Right hindlimb (tissue), 1 donor: Measurements from ENCODE around the gene ARID1B.
"Not testable (repeated sequence)": the region's sequence is repeated elsewhere in the genome, so short reads cannot be mapped to it uniquely, and the experiment has no call there.

Experiments
- DNase-seq: peaks from one replicate; pipeline ENCODE4 v3.0.0-alpha.2; 2018

The ARID1B gene

GRCh38 chr6:156912431-156912830 lies 135.3 kb downstream of the ARID1B start:
- DNase-seq: no peak

- DNase-seq: no peak
These were observed 137.0 kb downstream of the ARID1B start for GRCh38 chr6:156914181-156914580.

- DNase-seq: no peak
These were observed 139.1 kb downstream of the ARID1B start for GRCh38 chr6:156916130-156916801.

- DNase-seq: no peak
These were observed 140.0 kb downstream of the ARID1B start for GRCh38 chr6:156917213-156917612.

GRCh38 chr6:156918647-156919046 lies 141.5 kb downstream of the ARID1B start:
- DNase-seq: no peak

- DNase-seq: no peak
These were observed 142.2 kb downstream of the ARID1B start for GRCh38 chr6:156919370-156919769.

- no peak for DNase-seq
These were observed 142.7 kb downstream of the ARID1B start for GRCh38 chr6:156919814-156920369.

- DNase-seq: no peak
These were observed 147.1 kb downstream of the ARID1B start for GRCh38 chr6:156924246-156924645.

- DNase-seq: no peak
These were observed 147.8 kb downstream of the ARID1B start for GRCh38 chr6:156925026-156925425.

- no peak for DNase-seq
These were observed 148.8 kb downstream of the ARID1B start for GRCh38 chr6:156925718-156926607.

GRCh38 chr6:156928126-156928525 lies 150.9 kb downstream of the ARID1B start:
- DNase-seq: no peak

GRCh38 chr6:156928972-156929371 lies 151.8 kb downstream of the ARID1B start:
- no peak for DNase-seq

GRCh38 chr6:156931283-156931682 lies 154.1 kb downstream of the ARID1B start:
- DNase-seq: no peak

- no peak for DNase-seq
These were observed 156.3 kb downstream of the ARID1B start for GRCh38 chr6:156933201-156934068.

GRCh38 chr6:156934069-156934460 lies 156.9 kb downstream of the ARID1B start:
- no peak for DNase-seq

GRCh38 chr6:156935000-156935399 lies 157.8 kb downstream of the ARID1B start:
- DNase-seq: no peak

- no peak for DNase-seq
These were observed 161.0 kb downstream of the ARID1B start for GRCh38 chr6:156938143-156938542.

GRCh38 chr6:156940221-156940620 lies 163.0 kb downstream of the ARID1B start:
- DNase-seq: no peak

GRCh38 chr6:156942266-156942665 lies 165.1 kb downstream of the ARID1B start:
- DNase-seq: no peak

- no peak for DNase-seq
These were observed 166.0 kb downstream of the ARID1B start for GRCh38 chr6:156943166-156943565.

GRCh38 chr6:156943816-156944215 lies 166.6 kb downstream of the ARID1B start:
- no peak for DNase-seq

GRCh38 chr6:156944412-156944811 lies 167.2 kb downstream of the ARID1B start:
- DNase-seq: no peak

GRCh38 chr6:156945789-156946172 lies 168.6 kb downstream of the ARID1B start:
- DNase-seq: not testable (repeated sequence)
